Body of pancreas (tissue), 4 donors: ENCODE measurements around the gene CNOT6.

Experiments
- CTCF ChIP-seq, 7 experiments: fragments of 450-650 bp in 4 of 7; fragments of 200-600 bp in 3 of 7; sonication (generic) in 3 of 7; IDR thresholded peaks; one replicate each; pipeline ENCODE4 v1.5.1; 2016 to 2019; ENCODE audit warnings: antibody characterized with exemption in 7 of 7
- POLR2A ChIP-seq, 3 donors: fragments of 450-650 bp; IDR thresholded peaks; one replicate each; pipeline ENCODE4 v1.6.1; 2016; ENCODE audit warnings: antibody characterized with exemption in 3 of 3, mild to moderate bottlenecking in 2 of 3

GRCh38 chr5:180625125-180625790 is 131.1 kb downstream of the CNOT6 start:
- TF ChIP-seq CTCF (IDR thresholded peaks at IDR 0.05), result no peak
- TF ChIP-seq POLR2A (IDR thresholded peaks at IDR 0.05), result no peak
